ENCODE results near the gene PRKCH. TPM values are rescaled to one million over a fixed set of nuclear protein-coding genes. Genes with fewer than 3 reads are reported as not detected.
A peak's percentile ranks its signal among the peaks of the same experiment; 100 is the strongest.

The PRKCH gene
- total and polyA plus RNA-seq, 4 experiments from 2014 or later = 246 to 284 (median 249) TPM

DNA sequence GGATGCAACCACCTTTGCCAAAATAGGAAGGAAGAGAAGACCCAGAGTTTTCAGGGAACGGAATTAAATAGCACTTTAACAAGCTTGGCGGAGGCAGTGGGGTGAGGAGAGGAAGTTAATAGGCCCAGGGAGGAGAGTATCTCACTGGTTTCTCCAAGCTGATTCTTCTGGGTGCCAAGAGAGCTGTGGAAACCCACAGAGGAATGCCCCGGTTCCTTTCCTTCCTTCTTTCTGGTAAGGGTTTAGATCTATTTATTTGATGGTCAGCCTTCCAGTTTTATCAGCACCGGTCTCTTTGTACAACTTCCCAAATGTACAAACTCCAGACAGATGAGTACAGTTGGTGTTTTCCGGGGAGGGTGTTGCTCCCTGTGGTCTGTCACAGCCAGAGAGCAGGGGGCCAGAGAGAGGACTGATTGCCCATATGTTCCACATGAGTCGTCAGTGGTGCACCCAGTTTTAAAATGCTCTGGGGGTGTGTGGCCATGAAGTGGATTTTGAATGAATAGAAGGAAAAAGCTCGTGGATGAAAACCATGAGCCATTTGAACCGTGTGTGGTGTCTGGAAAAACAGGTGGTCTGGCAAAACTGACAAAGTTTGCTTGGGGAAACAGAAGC, 26.6 kb downstream of the PRKCH start:
- Mint-ChIP-seq H3K27me3 (no peaks in the 10 kb centered on the region), H3K4me1 (peaks cover 83 to 100% (median 90%) of the 10 kb centered on the region in 4 donors), H3K4me3 (peak overlapping the region; percentile 76 to 88 (median 86)), H3K9me3 (no peaks in the 10 kb centered on the region), H3K27ac (peak overlapping the region; percentile 93 to 98 (median 96)), H3K36me3 (peaks cover 0 to 23% of the 10 kb centered on the region in 2 donors)
- no peaks in the 10 kb centered on the region for H3K27me3 ChIP-seq (ENCODE audit: insufficient read depth, low read length)
- peaks cover 100% of the 10 kb centered on the region for H3K4me1 ChIP-seq (ENCODE audit: insufficient read depth, low read length)
- no peaks in the 10 kb centered on the region for H3K9me3 ChIP-seq (ENCODE audit: control insufficient read depth in 1 of 2, low read length in 2 of 2)
- no peaks in the 10 kb centered on the region for H3K36me3 ChIP-seq (ENCODE audit: insufficient read depth, low read length)
- peak overlapping the region; percentile 78 for H3K27ac ChIP-seq (ENCODE audit: low read depth, low read length)
- ChIA-PET CTCF (ENCODE audit: partially characterized antibody) (interaction anchor here (2.8 to 8.2 kb wide), 2 partner anchors 15 to 26 kb away, joined by 16 to 52 read pairs; partner anchors contain the start of gene PRKCH), POLR2A (ENCODE audit: partially characterized antibody) (interaction anchor here (0.8 to 19.4 kb wide), 7 partner anchors 14 to 56 kb away, joined by 3 to 578 read pairs (median 15); partner anchors contain the start of gene PRKCH)
- H3K4me3 ChIP-seq (ENCODE audit: low read length in 2 of 2) = peak overlapping the region; percentile 21 to 51
- intact Hi-C loops (cut with micrococcal nuclease) = no loop called here
- DNase-seq = peak in 1 of 5 donors; percentile 73

DNA sequence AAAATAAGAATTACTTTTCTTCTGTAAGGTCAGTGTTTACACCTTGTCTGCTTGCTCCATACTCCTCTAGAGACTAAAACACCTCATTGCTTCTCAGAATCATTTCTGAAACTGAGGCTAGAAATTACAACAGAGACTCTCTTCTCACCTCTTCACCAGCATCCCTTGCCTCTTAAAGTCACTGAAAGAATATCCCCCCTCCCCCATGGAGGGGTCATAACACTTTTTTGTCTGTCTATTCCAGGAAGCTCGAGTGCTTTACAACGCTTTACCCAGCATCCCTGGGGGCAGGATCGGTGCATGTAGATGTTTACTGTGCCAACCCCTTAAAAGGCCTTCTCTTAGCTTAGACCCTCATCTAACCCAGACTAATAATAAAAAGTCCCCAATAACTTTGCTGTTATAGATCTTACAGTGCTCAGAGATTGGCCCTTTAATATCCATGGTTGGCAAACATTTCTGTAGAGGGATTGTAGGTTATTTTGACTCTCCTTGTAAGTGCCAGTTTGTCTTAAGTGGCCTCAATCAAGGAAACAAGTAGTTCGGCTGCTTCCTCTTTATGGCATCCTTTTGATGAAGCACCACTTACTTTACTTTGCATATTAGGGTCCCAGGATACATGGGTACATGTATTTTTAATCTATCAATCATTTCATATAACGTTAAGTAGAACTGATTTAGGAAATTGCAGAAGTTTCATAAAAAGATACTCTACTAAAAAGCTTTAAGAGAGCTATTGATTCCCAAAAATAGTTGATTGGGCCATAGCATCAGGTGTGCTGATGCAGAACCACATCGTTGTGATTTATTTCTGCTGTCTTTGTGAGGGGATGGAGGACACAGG, 29.3 kb downstream of the PRKCH start:
- POLR2A ChIA-PET (ENCODE audit: partially characterized antibody) = interaction anchor here (1.2 to 15.0 kb wide), 12 partner anchors 9 to 53 kb away, joined by 3 to 293 read pairs (median 4); partner anchors contain the start of gene PRKCH

DNA sequence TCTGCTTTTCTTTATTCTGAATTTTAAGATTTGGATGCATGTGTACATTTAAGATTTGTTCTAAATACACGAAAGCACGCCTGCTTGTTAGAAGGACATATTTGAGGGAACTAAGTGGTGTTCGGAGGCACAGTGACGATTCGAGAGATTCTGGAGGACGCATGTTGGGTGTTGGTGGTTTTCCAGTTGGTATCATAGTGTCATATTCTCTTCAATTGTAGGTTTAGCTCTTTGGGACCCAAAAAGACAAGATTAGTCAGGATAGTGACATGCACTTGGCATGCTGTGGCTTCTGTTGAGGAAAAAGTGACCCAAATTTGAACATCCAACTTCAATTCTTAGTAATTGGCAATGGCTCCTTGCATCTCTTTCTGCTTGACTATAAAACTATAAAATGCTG, 30.1 kb downstream of the PRKCH start:
- CTCF ChIA-PET (ENCODE audit: partially characterized antibody) = interaction anchor here (0.9 to 2.0 kb wide), 3 partner anchors 29 to 34 kb away, joined by 3 to 8 read pairs (median 6); partner anchors contain the start of gene PRKCH
- Mint-ChIP-seq H3K9me3 (peaks cover 0 to 1% (median 0%) of the 10 kb centered on the region in 8 donors), H3K4me1 (peaks cover 77 to 100% (median 91%) of the 10 kb centered on the region in 4 donors), H3K36me3 (peaks cover 5 to 23% of the 10 kb centered on the region in 2 donors), H3K27ac (peak overlapping the region; percentile 48 to 98 (median 95)), H3K27me3 (no peaks in the 10 kb centered on the region), H3K4me3 (peak overlapping the region; percentile 31 to 88 (median 81))
- peak overlapping the region; percentile 78 for H3K27ac ChIP-seq (ENCODE audit: low read depth, low read length)
- POLR2A ChIA-PET (ENCODE audit: partially characterized antibody) = interaction anchor here (1.2 to 15.0 kb wide), 10 partner anchors 10 to 44 kb away, joined by 3 to 293 read pairs (median 4); partner anchors contain the start of gene PRKCH
- H3K4me3 ChIP-seq (ENCODE audit: low read length in 2 of 2) = peak overlapping the region in 1 of 2 donors; percentile 5
- intact Hi-C loops (cut with micrococcal nuclease) = no loop called here
- no peaks in the 10 kb centered on the region for H3K9me3 ChIP-seq (ENCODE audit: control insufficient read depth in 1 of 2, low read length in 2 of 2)
- H3K4me1 ChIP-seq (ENCODE audit: insufficient read depth, low read length) = peaks cover 100% of the 10 kb centered on the region
- DNase-seq = no peak
- no peaks in the 10 kb centered on the region for H3K27me3 ChIP-seq (ENCODE audit: insufficient read depth, low read length)
- no peaks in the 10 kb centered on the region for H3K36me3 ChIP-seq (ENCODE audit: insufficient read depth, low read length)

More for the DNA sequence above, 29.3 kb downstream of the PRKCH start:
- Mint-ChIP-seq H3K27ac (peak overlapping the region; percentile 92 to 98 (median 95)), H3K9me3 (peaks cover 0 to 1% (median 0%) of the 10 kb centered on the region in 8 donors), H3K4me3 (peak overlapping the region; percentile 62 to 88 (median 81)), H3K36me3 (peaks cover 2 to 18% of the 10 kb centered on the region in 2 donors), H3K27me3 (no peaks in the 10 kb centered on the region), H3K4me1 (peaks cover 76 to 100% (median 90%) of the 10 kb centered on the region in 4 donors)
- Histone ChIP-seq H3K36me3 (ENCODE audit: insufficient read depth, low read length) (no peaks in the 10 kb centered on the region), H3K4me1 (ENCODE audit: insufficient read depth, low read length) (peaks cover 100% of the 10 kb centered on the region), H3K27me3 (ENCODE audit: insufficient read depth, low read length) (no peaks in the 10 kb centered on the region), H3K9me3 (ENCODE audit: control insufficient read depth in 1 of 2, low read length in 2 of 2) (no peaks in the 10 kb centered on the region), H3K27ac (ENCODE audit: low read depth, low read length) (peak overlapping the region; percentile 78), H3K4me3 (ENCODE audit: low read length in 2 of 2) (peak overlapping the region in 1 of 2 donors; percentile 5)
- DNase-seq = no peak
- intact Hi-C loops (cut with micrococcal nuclease) = no loop called here
- CTCF ChIA-PET (ENCODE audit: partially characterized antibody) = interaction anchor here (0.8 to 2.0 kb wide), 6 partner anchors 16 to 35 kb away, joined by 3 to 9 read pairs (median 4); partner anchors contain the start of gene PRKCH

DNA sequence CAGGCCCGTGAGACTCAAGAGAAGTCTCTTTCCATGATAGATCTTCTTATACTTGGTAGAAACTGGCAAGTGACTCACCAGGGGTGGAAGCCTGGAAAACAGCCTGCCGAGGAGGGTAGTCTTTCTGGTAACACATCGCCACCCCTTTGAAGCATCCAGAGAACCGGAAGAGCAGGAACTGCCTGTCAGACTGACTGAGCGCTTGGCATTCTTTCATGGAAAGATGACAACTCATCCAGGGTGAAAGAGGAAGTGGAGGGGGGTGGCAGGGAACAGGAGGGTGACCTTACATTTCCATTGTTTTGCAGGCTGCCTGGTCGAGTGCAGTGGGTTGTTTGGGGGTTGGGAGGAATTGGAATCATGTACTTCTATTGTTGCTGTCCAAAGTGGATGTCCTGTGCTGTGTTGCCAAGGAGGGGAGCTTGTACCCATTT, 34.5 kb downstream of the PRKCH start:
- DNase-seq = peak in 1 of 5 donors; percentile 84
- peak overlapping the region; percentile 82 to 95 (median 89) for H3K27ac Mint-ChIP-seq
- peaks cover 74 to 98% (median 89%) of the 10 kb centered on the region in 4 donors for H3K4me1 Mint-ChIP-seq
- H3K27me3 Mint-ChIP-seq = no peaks in the 10 kb centered on the region
- H3K9me3 Mint-ChIP-seq = peaks cover 0 to 2% (median 0%) of the 10 kb centered on the region in 8 donors
- ChIA-PET CTCF (ENCODE audit: partially characterized antibody) (no interaction called here), POLR2A (ENCODE audit: partially characterized antibody) (no interaction called here)
- Histone ChIP-seq H3K27ac (ENCODE audit: low read depth, low read length) (peak overlapping the region; percentile 2), H3K9me3 (ENCODE audit: control insufficient read depth in 1 of 2, low read length in 2 of 2) (no peaks in the 10 kb centered on the region), H3K27me3 (ENCODE audit: insufficient read depth, low read length) (no peaks in the 10 kb centered on the region), H3K36me3 (ENCODE audit: insufficient read depth, low read length) (peaks cover 5% of the 10 kb centered on the region), H3K4me3 (ENCODE audit: low read length in 2 of 2) (peak overlapping the region in 1 of 2 donors; percentile 22), H3K4me1 (ENCODE audit: insufficient read depth, low read length) (peaks cover 100% of the 10 kb centered on the region)
- peaks cover 26 to 42% of the 10 kb centered on the region in 2 donors for H3K36me3 Mint-ChIP-seq
- H3K4me3 Mint-ChIP-seq = peak overlapping the region; percentile 37 to 81 (median 72)
- intact Hi-C loops (cut with micrococcal nuclease) = loop anchor here (1.0 kb wide), 1 partner anchor 11 kb away; no protein-coding TSS in a partner anchor

DNA sequence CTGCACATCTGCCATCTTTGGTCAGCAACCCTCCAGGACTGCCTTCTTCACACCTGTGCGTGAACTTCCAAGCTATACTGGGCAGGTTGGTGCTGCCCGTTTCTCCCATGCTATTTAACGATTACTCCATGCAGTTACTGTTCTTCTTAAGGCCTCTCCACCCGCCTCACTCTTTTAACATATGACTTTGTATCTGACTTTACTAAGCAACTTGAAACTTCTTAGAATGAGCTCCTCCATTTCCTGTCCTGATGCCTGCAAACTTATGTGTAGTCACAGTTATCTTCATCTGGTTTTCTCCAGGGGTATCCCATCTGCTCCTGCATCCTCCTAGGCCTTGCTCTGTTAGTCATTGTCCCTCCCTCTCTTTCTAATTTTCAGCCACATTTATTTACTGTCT, 35.7 kb downstream of the PRKCH start:
- Mint-ChIP-seq H3K9me3 (peaks cover 0 to 3% (median 0%) of the 10 kb centered on the region in 8 donors), H3K4me1 (peaks cover 71 to 94% (median 84%) of the 10 kb centered on the region in 4 donors), H3K27me3 (no peaks in the 10 kb centered on the region), H3K36me3 (peaks cover 28 to 45% of the 10 kb centered on the region in 2 donors), H3K4me3 (peak overlapping the region; percentile 35 to 81 (median 70)), H3K27ac (peak overlapping the region; percentile 8 to 95 (median 79))
- Histone ChIP-seq H3K9me3 (ENCODE audit: control insufficient read depth in 1 of 2, low read length in 2 of 2) (no peaks in the 10 kb centered on the region), H3K27me3 (ENCODE audit: insufficient read depth, low read length) (no peaks in the 10 kb centered on the region), H3K4me3 (ENCODE audit: low read length in 2 of 2) (peak overlapping the region in 1 of 2 donors; percentile 12), H3K4me1 (ENCODE audit: insufficient read depth, low read length) (peaks cover 100% of the 10 kb centered on the region), H3K36me3 (ENCODE audit: insufficient read depth, low read length) (peaks cover 5% of the 10 kb centered on the region), H3K27ac (ENCODE audit: low read depth, low read length) (no peak overlapping the region)
- no peak for DNase-seq
- ChIA-PET POLR2A (ENCODE audit: partially characterized antibody) (interaction anchor here (0.7 to 1.9 kb wide), 10 partner anchors 9 to 91 kb away, joined by 3 to 7 read pairs (median 4); partner anchors contain the start of gene PRKCH), CTCF (ENCODE audit: partially characterized antibody) (interaction anchor here (1.4 kb wide), 1 partner anchor 30 kb away, joined by 5 read pairs; no protein-coding TSS in a partner anchor)
- intact Hi-C loops (cut with micrococcal nuclease) = no loop called here

DNA sequence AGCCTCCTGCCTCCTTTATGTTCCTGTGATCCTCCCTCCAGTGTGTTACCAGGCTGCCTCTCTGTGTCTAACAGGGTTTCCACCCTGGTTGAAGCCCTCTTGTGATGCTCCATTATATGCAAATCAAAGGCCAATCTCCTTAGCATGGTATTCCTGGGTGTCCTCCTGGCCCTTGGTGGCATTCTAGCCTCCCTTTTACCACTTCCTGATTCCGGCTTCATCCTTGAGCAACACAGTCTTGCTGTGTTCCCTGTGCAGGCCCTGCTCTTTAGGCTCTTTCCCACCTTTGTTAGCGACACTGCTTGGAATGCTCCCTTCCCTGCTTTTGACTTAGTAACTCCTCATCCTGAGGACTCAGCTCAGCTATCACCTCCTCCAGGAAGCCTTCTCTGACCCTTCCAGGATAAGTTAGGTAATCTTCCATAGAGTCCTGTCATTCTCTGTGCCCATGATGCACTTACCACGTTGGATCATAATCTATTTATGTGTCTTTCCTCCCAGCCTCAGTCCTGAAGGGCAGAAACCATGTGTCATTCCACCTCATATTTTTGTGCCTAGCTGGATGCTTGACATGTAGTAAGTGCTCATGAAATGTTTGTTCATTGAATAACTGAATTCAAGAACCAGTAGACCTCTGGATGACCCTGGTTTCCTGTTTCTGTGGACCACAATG, 37.3 kb downstream of the PRKCH start:
- Histone ChIP-seq H3K9me3 (ENCODE audit: control insufficient read depth in 1 of 2, low read length in 2 of 2) (no peaks in the 10 kb centered on the region), H3K36me3 (ENCODE audit: insufficient read depth, low read length) (peaks cover 5% of the 10 kb centered on the region), H3K27me3 (ENCODE audit: insufficient read depth, low read length) (no peaks in the 10 kb centered on the region), H3K27ac (ENCODE audit: low read depth, low read length) (peak overlapping the region; percentile 3), H3K4me3 (ENCODE audit: low read length in 2 of 2) (no peak overlapping the region), H3K4me1 (ENCODE audit: insufficient read depth, low read length) (peaks cover 99% of the 10 kb centered on the region)
- H3K36me3 Mint-ChIP-seq = peaks cover 28 to 43% of the 10 kb centered on the region in 2 donors
- H3K9me3 Mint-ChIP-seq = peaks cover 0 to 3% (median 0%) of the 10 kb centered on the region in 8 donors
- no peaks in the 10 kb centered on the region for H3K27me3 Mint-ChIP-seq
- intact Hi-C loops (cut with micrococcal nuclease) = no loop called here
- H3K27ac Mint-ChIP-seq = peak overlapping the region; percentile 51 to 91 (median 86)
- CTCF ChIA-PET (ENCODE audit: partially characterized antibody) = interaction anchor here (0.7 to 1.5 kb wide), 6 partner anchors 12 to 40 kb away, joined by 3 to 5 read pairs (median 3); no protein-coding TSS in a partner anchor
- H3K4me1 Mint-ChIP-seq = peaks cover 63 to 78% (median 73%) of the 10 kb centered on the region in 4 donors
- POLR2A ChIA-PET (ENCODE audit: partially characterized antibody) = interaction anchor here (0.9 to 1.9 kb wide), 6 partner anchors 8 to 61 kb away, joined by 3 to 7 read pairs (median 4); no protein-coding TSS in a partner anchor
- H3K4me3 Mint-ChIP-seq = peak overlapping the region; percentile 18 to 81 (median 57)
- no peak for DNase-seq

All from CD4-positive, alpha-beta memory T cell (primary cell).